Inferior parietal cortex (tissue), 1 donor: ENCODE data around the gene HPS4.
"Not testable (repeated sequence)": the region's sequence is repeated elsewhere in the genome, so short reads cannot be mapped to it uniquely, and the experiment has no call there.

Experiments
- DNase-seq: peaks from one replicate; pipeline ENCODE4 v3.0.0-alpha.2; 2016; ENCODE audit errors: extremely low spot score

HPS4 gene

GRCh38 chr22:26414347-26414746, 69.2 kb downstream of the HPS4 start:
- no peak for DNase-seq

GRCh38 chr22:26410386-26410785, 73.2 kb downstream of the HPS4 start:
- DNase-seq, result no peak

- peak; percentile 43 for DNase-seq
Measured at GRCh38 chr22:26409719-26410335, 73.8 kb downstream of the HPS4 start.

- not testable (repeated sequence) for DNase-seq
Measured at GRCh38 chr22:26408562-26409220, 74.9 kb downstream of the HPS4 start.

- DNase-seq, result no peak
Measured at GRCh38 chr22:26406118-26406517, 77.5 kb downstream of the HPS4 start.

GRCh38 chr22:26404851-26405421, 78.6 kb downstream of the HPS4 start:
- peak; percentile 53 for DNase-seq

GRCh38 chr22:26401726-26402125, 81.9 kb downstream of the HPS4 start:
- DNase-seq, result no peak
